GM23338 (cell line): ENCODE results near the gene ITGB1BP1. TPM values are rescaled to one million over a fixed set of nuclear protein-coding genes. Genes with fewer than 3 reads are reported as not detected.

Experiments used
- ATAC-seq: fragments of 200-7000 bp; cut with Tn5 transposase; 3 replicates; pipeline ENCODE4 v1.9.1; 2020
- DNase-seq: peaks from one replicate; pipeline ENCODE4 v3.0.0-alpha.2; 2015; ENCODE audit warnings: low spot score
- H2AFZ ChIP-seq: fragments of 200-600 bp; sonication (generic); 2 replicates; pipeline ENCODE4 v1.8.0; 2016; ENCODE audit warnings: antibody characterized with exemption, mild to moderate bottlenecking, moderate library complexity
- H3F3A ChIP-seq: fragments of 200-600 bp; sonication (generic); replicated peaks from 2 replicates; pipeline ENCODE4 v1.8.0; 2017; ENCODE audit warnings: antibody characterized with exemption, mixed run types, low read depth
- H3K27ac ChIP-seq: fragments of 200-600 bp; sonication (generic); 2 replicates; pipeline ENCODE4 v1.6.1; 2016; ENCODE audit warnings: low read depth
- H3K27me3 ChIP-seq: fragments of 200-600 bp; sonication (generic); 2 replicates; pipeline ENCODE4 v1.8.0; 2016; ENCODE audit warnings: mild to moderate bottlenecking, mixed run types, moderate library complexity; ENCODE audit not compliant: insufficient read depth
- H3K36me3 ChIP-seq: fragments of 200-600 bp; sonication (generic); 2 replicates; pipeline ENCODE4 v1.8.0; 2016; ENCODE audit warnings: mild to moderate bottlenecking; ENCODE audit not compliant: insufficient read depth
- H3K4me1 ChIP-seq: fragments of 200-600 bp; sonication (generic); 2 replicates; pipeline ENCODE4 v1.8.0; 2016; ENCODE audit warnings: mild to moderate bottlenecking, moderate library complexity; ENCODE audit not compliant: insufficient read depth
- H3K4me2 ChIP-seq: fragments of 200-600 bp; sonication (generic); 2 replicates; pipeline ENCODE4 v1.7.1; 2017; ENCODE audit warnings: mixed run types
- H3K4me3 ChIP-seq: fragments of 200-600 bp; sonication (generic); 2 replicates; pipeline ENCODE4 v1.6.1; 2016; ENCODE audit warnings: mixed run types
- H3K79me2 ChIP-seq: fragments of 200-600 bp; sonication (generic); replicated peaks from 2 replicates; pipeline ENCODE4 v1.8.0; 2017; ENCODE audit warnings: mild to moderate bottlenecking; ENCODE audit not compliant: insufficient read depth
- H3K9me2 ChIP-seq: fragments of 200-600 bp; sonication (generic); 2 replicates; pipeline ENCODE4 v1.8.0; 2017; ENCODE audit not compliant: insufficient read depth
- H4K20me1 ChIP-seq: fragments of 200-600 bp; sonication (generic); replicated peaks from 2 replicates; pipeline ENCODE4 v1.8.0; 2017; ENCODE audit warnings: mild to moderate bottlenecking; ENCODE audit not compliant: insufficient read depth
- H3K27ac Mint-ChIP-seq: 2 replicates; pipeline ENCODE4 v1.8.0; 2020; ENCODE audit warnings: inconsistent platforms, mild to moderate bottlenecking, moderate library complexity, mixed read lengths
- H3K27me3 Mint-ChIP-seq: 3 replicates; pipeline ENCODE4 v1.8.0; 2022; ENCODE audit warnings: low read depth, mild to moderate bottlenecking, moderate library complexity, mixed read lengths, inconsistent platforms; ENCODE audit not compliant: insufficient read depth, poor library complexity
- H3K36me3 Mint-ChIP-seq: 3 replicates; pipeline ENCODE4 v1.8.0; 2021; ENCODE audit warnings: low read depth, mild to moderate bottlenecking, inconsistent platforms, moderate library complexity, mixed read lengths
- H3K4me1 Mint-ChIP-seq: 3 replicates; pipeline ENCODE4 v1.8.0; 2020; ENCODE audit warnings: mild to moderate bottlenecking, inconsistent platforms, mixed read lengths
- H3K4me3 Mint-ChIP-seq: 3 replicates; pipeline ENCODE4 v1.8.0; 2021; ENCODE audit warnings: moderate library complexity, mild to moderate bottlenecking, inconsistent platforms, mixed read lengths
- H3K9me3 Mint-ChIP-seq: 3 replicates; pipeline ENCODE4 v1.8.0; 2020; ENCODE audit warnings: moderate library complexity, mild to moderate bottlenecking, inconsistent platforms, mixed read lengths
- CREB1 ChIP-seq: fragments of 250-450 bp; sonication (Bioruptor Pico); IDR thresholded peaks from 2 replicates; pipeline ENCODE4 v1.5.0; 2020; ENCODE audit warnings: low read depth, mild to moderate bottlenecking, moderate library complexity
- CTCF ChIP-seq, 2 experiments: fragments of 200-600 bp in 1 of 2; sonication (generic) in 1 of 2; conservative IDR thresholded peaks; 2 replicates each; pipeline versions ENCODE4 v1.5.1 to v1.6.1; 2016 to 2017; ENCODE audit warnings: antibody characterized with exemption in 2 of 2, low read depth in 2 of 2, mild to moderate bottlenecking in 2 of 2, moderate library complexity in 1 of 2
- ETS1 ChIP-seq: IDR thresholded peaks from 2 replicates; pipeline ENCODE4 v1.6.1; 2016; ENCODE audit warnings: antibody characterized with exemption
- EZH2 ChIP-seq: fragments of 200-600 bp; sonication (generic); IDR thresholded peaks from one replicate; pipeline ENCODE4 v1.8.0; 2017; ENCODE audit warnings: antibody characterized with exemption, mild to moderate bottlenecking, low read depth; ENCODE audit not compliant: unreplicated experiment
- EZH2phosphoT487 ChIP-seq: fragments of 200-600 bp; sonication (generic); IDR thresholded peaks from one replicate; pipeline ENCODE4 v1.8.1; 2018; ENCODE audit warnings: antibody characterized with exemption; ENCODE audit not compliant: unreplicated experiment
- JUNB ChIP-seq: IDR thresholded peaks from one replicate; pipeline ENCODE4 v1.6.1; 2016; ENCODE audit warnings: antibody characterized with exemption; ENCODE audit not compliant: unreplicated experiment
- NANOG ChIP-seq: IDR thresholded peaks from 2 replicates; pipeline ENCODE4 v1.6.1; 2016; ENCODE audit warnings: antibody characterized with exemption, borderline replicate concordance
- POLR2AphosphoS5 ChIP-seq: IDR thresholded peaks from 2 replicates; pipeline ENCODE4 v1.6.1; 2016; ENCODE audit warnings: antibody characterized with exemption, low read depth
- STAT1 ChIP-seq: IDR thresholded peaks from one replicate; pipeline ENCODE4 v1.6.1; 2016; ENCODE audit warnings: antibody characterized with exemption; ENCODE audit not compliant: unreplicated experiment
- ZNF114 ChIP-seq: fragments of 250-450 bp; sonication (Bioruptor Pico); IDR thresholded peaks from 2 replicates; pipeline ENCODE4 v1.5.0; 2020; ENCODE audit warnings: mild to moderate bottlenecking, moderate library complexity
- ZNF331 ChIP-seq: fragments of 250-450 bp; sonication (Bioruptor Pico); IDR thresholded peaks from 2 replicates; pipeline ENCODE4 v1.5.0; 2020; ENCODE audit warnings: low read depth, mild to moderate bottlenecking, moderate library complexity
- ZNF462 ChIP-seq: fragments of 250-450 bp; sonication (Bioruptor Pico); IDR thresholded peaks from 2 replicates; pipeline ENCODE4 v1.5.0; 2020; ENCODE audit warnings: mild to moderate bottlenecking, moderate library complexity
- polyA plus RNA-seq: library from polyadenylated mRNA; unstranded; fragments of >200 nt; fragmentation: Nextera tagmentation; extraction: Ambion mirVana; gene quantifications from 2 replicates; pipeline ENCODE4 v1.2.1, GENCODE V29; 2016
- total RNA-seq: library from RNA; depleted of rRNA; stranded (reverse); fragments of >200 nt; shearing (Covaris generic); gene quantifications from 2 replicates; pipeline ENCODE4 v1.2.3, GENCODE V29; 2014

ITGB1BP1 gene
- total and polyA plus RNA-seq, 2 experiments from 2014 or later = 29.1 to 63.5 TPM

- Mint-ChIP-seq H3K27ac (no peak overlapping the region), H3K4me3 (no peak overlapping the region), H3K9me3 (no peaks in the 10 kb centered on the region), H3K36me3 (peaks cover 7% of the 10 kb centered on the region; the same call in 1 of the 3 replicates), H3K27me3 (peaks cover 10% of the 10 kb centered on the region), H3K4me1 (no peaks in the 10 kb centered on the region)
- no peaks in the 10 kb centered on the region for H3K4me1 ChIP-seq
- no peaks in the 10 kb centered on the region for H3K79me2 ChIP-seq
- no peaks in the 10 kb centered on the region; the same call in 1 of the 2 replicates for H3K36me3 ChIP-seq
- H3K4me2 ChIP-seq = no peak overlapping the region
- H4K20me1 ChIP-seq = peaks cover 3% of the 10 kb centered on the region; the same call in 1 of the 2 replicates
- 0 out of 2 replicates have a peak, but pooled peaks cover 3% of the 10 kb centered on the region for H3F3A ChIP-seq
- ATAC-seq (no peak), DNase-seq (no peak)
- no peak for TF ChIP-seq EZH2
- no peak for TF ChIP-seq ZNF114
- no peak for TF ChIP-seq CREB1
- TF ChIP-seq EZH2phosphoT487 = no peak
- no peak for TF ChIP-seq ZNF331 (CRISPR knock-in tag)
- no peak for TF ChIP-seq JUNB
- no peaks in the 10 kb centered on the region for H3K27me3 ChIP-seq
- no peaks in the 10 kb centered on the region for H3K9me2 ChIP-seq
- no peak overlapping the region for H3K27ac ChIP-seq
- no peak overlapping the region for H2AFZ ChIP-seq
- H3K4me3 ChIP-seq = no peak overlapping the region
These were observed 16.6 kb downstream of the ITGB1BP1 start for GRCh38 chr2:9406529-9407362.

- Mint-ChIP-seq H3K27ac (no peak overlapping the region), H3K27me3 (peaks cover 10% of the 10 kb centered on the region)
- no peak overlapping the region for H3K4me2 ChIP-seq
- TF ChIP-seq ETS1 = no peak
- no peak for TF ChIP-seq ZNF114
- no peak for TF ChIP-seq POLR2AphosphoS5
- no peak for TF ChIP-seq ZNF462
- no peak for TF ChIP-seq ZNF331 (CRISPR knock-in tag)
- no peak for TF ChIP-seq EZH2
- no peak for TF ChIP-seq NANOG
- TF ChIP-seq JUNB = no peak
- TF ChIP-seq STAT1 = no peak
- TF ChIP-seq CREB1 = no peak
- no peak for TF ChIP-seq CTCF (conservative IDR thresholded peaks at IDR 0.05; ENCODE audit: low read depth in 2 of 2)
These were observed 17.7 kb downstream of the ITGB1BP1 start for GRCh38 chr2:9405636-9406035.

More at GRCh38 chr2:9405636-9406035, 17.7 kb downstream of the ITGB1BP1 start:
- 0 out of 2 replicates have a peak, but pooled peaks cover 3% of the 10 kb centered on the region for H3F3A ChIP-seq
- H3K36me3 Mint-ChIP-seq = peaks cover 6% of the 10 kb centered on the region; the same call in 2 of the 3 replicates
- no peaks in the 10 kb centered on the region; the same call in 1 of the 2 replicates for H3K36me3 ChIP-seq
- H3K9me2 ChIP-seq = no peaks in the 10 kb centered on the region
- DNase-seq (no peak), ATAC-seq (no peak)
- H3K9me3 Mint-ChIP-seq = no peaks in the 10 kb centered on the region
- peaks cover 3% of the 10 kb centered on the region for H3K4me1 Mint-ChIP-seq
- H4K20me1 ChIP-seq = peaks cover 3% of the 10 kb centered on the region; the same call in 1 of the 2 replicates
- H3K79me2 ChIP-seq = no peaks in the 10 kb centered on the region
- no peak overlapping the region for H2AFZ ChIP-seq
- H3K4me1 ChIP-seq = no peaks in the 10 kb centered on the region
- no peaks in the 10 kb centered on the region for H3K27me3 ChIP-seq
- no peak overlapping the region for H3K27ac ChIP-seq
- H3K4me3 ChIP-seq = no peak overlapping the region
- H3K4me3 Mint-ChIP-seq = no peak overlapping the region
